Measurements from ENCODE around the gene B4GALT2.
A peak's percentile ranks its signal among the peaks of the same experiment; 100 is the strongest.

Gene B4GALT2, protein sequence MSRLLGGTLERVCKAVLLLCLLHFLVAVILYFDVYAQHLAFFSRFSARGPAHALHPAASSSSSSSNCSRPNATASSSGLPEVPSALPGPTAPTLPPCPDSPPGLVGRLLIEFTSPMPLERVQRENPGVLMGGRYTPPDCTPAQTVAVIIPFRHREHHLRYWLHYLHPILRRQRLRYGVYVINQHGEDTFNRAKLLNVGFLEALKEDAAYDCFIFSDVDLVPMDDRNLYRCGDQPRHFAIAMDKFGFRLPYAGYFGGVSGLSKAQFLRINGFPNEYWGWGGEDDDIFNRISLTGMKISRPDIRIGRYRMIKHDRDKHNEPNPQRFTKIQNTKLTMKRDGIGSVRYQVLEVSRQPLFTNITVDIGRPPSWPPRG

DNA sequence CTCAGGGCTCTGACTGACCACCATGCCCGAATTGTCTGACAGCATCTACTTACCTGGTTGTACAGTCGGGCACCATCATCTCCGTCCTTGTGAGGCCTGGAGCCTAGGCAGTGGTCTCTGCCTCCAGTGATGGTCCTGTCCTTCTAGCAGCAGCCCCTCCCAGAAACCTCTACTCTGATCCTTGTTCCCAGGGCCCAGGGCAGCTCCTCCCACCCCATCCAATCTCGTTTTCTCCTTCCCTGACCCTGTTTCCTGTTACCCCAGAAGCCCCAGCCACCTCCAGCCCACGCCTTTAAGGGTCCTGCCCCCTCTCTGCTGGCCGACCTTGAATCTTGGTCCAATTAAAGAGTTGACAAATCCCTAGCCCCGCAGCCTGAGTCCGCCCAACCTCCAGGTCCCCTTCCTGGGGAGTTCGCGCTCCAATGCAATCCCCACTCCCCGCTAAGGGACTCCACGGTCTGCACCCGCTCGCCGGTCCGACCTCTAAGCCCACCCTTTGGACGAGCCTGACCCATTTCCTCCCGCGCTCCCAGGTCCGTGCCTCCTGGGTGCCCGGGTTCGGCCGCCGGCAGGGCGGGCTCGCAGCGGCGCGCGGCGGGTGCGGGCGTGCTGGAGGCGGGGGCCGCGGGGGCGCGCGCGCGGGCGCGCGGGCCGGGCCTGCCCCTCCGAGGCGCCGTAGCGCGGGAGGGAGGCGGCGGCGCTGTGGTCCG is at the start of gene B4GALT2:
B4GALT2 (plus strand) TSS at position 660 of the 710 bp plus-strand sequence. CDS start 1,951 bp downstream, outside the sequence.
- peak; percentile 58 for DNase-seq
- H3K27ac Mint-ChIP-seq: peak within 1 kb of the TSS; percentile 42

DNA sequence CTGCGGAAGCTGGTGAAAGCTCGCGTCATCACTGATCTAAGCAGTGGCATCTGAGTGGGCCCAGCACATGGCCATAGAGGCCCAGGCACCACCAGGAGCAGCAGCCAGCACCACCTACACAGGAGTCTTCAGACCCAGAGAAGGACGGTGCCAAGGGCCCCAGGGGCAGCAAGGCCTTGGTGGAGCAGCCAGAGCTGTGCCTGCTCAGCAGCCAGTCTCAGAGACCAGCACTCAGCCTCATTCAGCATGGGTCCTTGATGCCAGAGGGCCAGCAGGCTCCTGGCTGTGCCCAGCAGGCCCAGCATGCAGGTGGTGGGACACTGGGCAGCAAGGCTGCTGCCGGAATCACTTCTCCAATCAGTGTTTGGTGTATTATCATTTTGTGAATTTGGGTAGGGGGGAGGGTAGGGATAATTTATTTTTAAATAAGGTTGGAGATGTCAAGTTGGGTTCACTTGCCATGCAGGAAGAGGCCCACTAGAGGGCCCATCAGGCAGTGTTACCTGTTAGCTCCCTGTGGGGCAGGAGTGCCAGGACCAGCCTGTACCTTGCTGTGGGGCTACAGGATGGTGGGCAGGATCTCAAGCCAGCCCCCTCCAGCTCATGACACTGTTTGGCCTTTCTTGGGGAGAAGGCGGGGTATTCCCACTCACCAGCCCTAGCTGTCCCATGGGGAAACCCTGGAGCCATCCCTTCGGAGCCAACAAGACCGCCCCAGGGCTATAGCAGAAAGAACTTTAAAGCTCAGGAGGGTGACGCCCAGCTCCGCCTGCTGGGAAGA is 48.7 kb upstream of the B4GALT2 start:
- Mint-ChIP-seq H3K4me3 (no peak overlapping the region), H3K36me3 (no peaks in the 10 kb centered on the region), H3K4me1 (peaks cover 14% of the 10 kb centered on the region), H3K9me3 (no peaks in the 10 kb centered on the region), H3K27me3 (peaks cover 34% of the 10 kb centered on the region), H3K27ac (no peak overlapping the region)
- peak; percentile 42 for DNase-seq
- CTCF ChIA-PET: interaction anchor here (0.9 to 13.7 kb wide), 6 partner anchors 15 to 406 kb away, joined by 3 to 452 read pairs (median 3); no protein-coding TSS in a partner anchor

More for the DNA sequence above, at the start of gene B4GALT2:
- peaks cover 11% of the 10 kb centered on the region for H3K27me3 Mint-ChIP-seq
- CTCF ChIA-PET: interaction anchor here (1.0 kb wide), 1 partner anchor 28 kb away, joined by 3 read pairs; no protein-coding TSS in a partner anchor
- peaks cover 27% of the 10 kb centered on the region for H3K36me3 Mint-ChIP-seq
- H3K4me1 Mint-ChIP-seq: peaks cover 49% of the 10 kb centered on the region
- H3K9me3 Mint-ChIP-seq: no peaks in the 10 kb centered on the region
- peak within 1 kb of the TSS; percentile 84 for H3K4me3 Mint-ChIP-seq

DNA sequence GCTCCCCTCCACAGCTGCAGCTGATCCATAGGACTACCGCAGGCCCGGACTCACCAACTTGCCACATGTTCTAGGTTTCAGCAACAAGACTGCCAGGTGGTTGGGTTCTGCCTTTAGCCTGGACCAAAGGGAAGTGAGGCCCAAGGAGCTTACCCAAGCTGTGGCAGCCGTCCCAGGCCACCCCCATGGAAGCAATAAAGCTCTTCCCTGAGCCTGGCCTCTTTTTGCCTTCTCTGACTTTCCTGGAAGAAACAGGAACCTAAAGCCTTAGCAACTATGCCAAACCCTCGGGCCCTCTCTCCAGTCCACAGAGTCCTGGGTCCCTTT is 48.1 kb upstream of the B4GALT2 start:
- Mint-ChIP-seq H3K4me3 (no peak overlapping the region), H3K9me3 (no peaks in the 10 kb centered on the region)
- CTCF ChIA-PET: interaction anchor here (0.9 to 13.7 kb wide), 6 partner anchors 14 to 407 kb away, joined by 3 to 452 read pairs (median 3); no protein-coding TSS in a partner anchor

GRCh38 chr1:43931711-43932660 is 47.0 kb upstream of the B4GALT2 start:
- H3K27me3 Mint-ChIP-seq: peaks cover 48% of the 10 kb centered on the region
- no peak overlapping the region for H3K27ac Mint-ChIP-seq
- H3K9me3 Mint-ChIP-seq: no peaks in the 10 kb centered on the region
- DNase-seq: no peak
- peaks cover 14% of the 10 kb centered on the region for H3K4me1 Mint-ChIP-seq
- CTCF ChIA-PET: interaction anchor here (0.9 to 13.7 kb wide), 4 partner anchors 15 to 167 kb away, joined by 3 to 452 read pairs (median 54); partner anchors contain the start of gene IPO13
- no peak overlapping the region for H3K4me3 Mint-ChIP-seq
- H3K36me3 Mint-ChIP-seq: no peaks in the 10 kb centered on the region

More for the DNA sequence above, 48.1 kb upstream of the B4GALT2 start:
- Mint-ChIP-seq H3K4me1 (peaks cover 14% of the 10 kb centered on the region), H3K27me3 (peaks cover 40% of the 10 kb centered on the region), H3K36me3 (no peaks in the 10 kb centered on the region), H3K27ac (no peak overlapping the region)
- no peak for DNase-seq

DNA sequence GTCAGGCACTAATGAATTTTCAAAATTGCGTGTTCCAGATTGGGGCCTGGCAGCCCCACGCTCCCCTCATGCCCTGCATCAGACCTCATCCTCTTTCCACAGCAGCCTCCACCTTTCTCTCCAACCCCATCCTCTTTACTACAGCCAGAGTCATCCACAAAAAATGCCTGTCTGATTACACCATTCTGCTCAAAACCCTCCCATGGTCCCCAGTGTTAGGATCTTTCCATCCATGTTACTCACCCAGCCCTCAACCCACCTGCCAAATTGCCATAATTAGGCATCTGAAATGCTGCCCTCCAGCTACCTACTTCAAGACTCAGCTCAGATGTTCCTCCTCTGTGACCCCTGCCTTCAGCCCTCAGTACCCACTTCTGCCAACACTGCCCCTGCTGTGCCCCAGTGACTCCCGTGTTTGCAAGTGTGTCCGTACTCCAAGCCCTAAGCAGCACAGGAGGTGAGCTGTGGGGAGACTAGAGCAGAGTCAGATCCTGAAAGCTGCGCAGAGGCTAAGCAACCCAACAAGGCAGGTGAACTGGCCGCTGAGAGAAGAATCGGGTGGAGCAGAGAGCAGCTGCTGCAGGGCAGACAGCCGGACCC is 46.1 kb upstream of the B4GALT2 start:
- DNase-seq: no peak
- CTCF ChIA-PET: interaction anchor here (0.8 to 13.7 kb wide), 11 partner anchors 8 to 409 kb away, joined by 3 to 452 read pairs (median 4); partner anchors contain the start of gene IPO13
- Mint-ChIP-seq H3K27me3 (peaks cover 55% of the 10 kb centered on the region), H3K9me3 (no peaks in the 10 kb centered on the region), H3K4me3 (no peak overlapping the region), H3K36me3 (no peaks in the 10 kb centered on the region), H3K4me1 (peaks cover 14% of the 10 kb centered on the region), H3K27ac (no peak overlapping the region)

DNA sequence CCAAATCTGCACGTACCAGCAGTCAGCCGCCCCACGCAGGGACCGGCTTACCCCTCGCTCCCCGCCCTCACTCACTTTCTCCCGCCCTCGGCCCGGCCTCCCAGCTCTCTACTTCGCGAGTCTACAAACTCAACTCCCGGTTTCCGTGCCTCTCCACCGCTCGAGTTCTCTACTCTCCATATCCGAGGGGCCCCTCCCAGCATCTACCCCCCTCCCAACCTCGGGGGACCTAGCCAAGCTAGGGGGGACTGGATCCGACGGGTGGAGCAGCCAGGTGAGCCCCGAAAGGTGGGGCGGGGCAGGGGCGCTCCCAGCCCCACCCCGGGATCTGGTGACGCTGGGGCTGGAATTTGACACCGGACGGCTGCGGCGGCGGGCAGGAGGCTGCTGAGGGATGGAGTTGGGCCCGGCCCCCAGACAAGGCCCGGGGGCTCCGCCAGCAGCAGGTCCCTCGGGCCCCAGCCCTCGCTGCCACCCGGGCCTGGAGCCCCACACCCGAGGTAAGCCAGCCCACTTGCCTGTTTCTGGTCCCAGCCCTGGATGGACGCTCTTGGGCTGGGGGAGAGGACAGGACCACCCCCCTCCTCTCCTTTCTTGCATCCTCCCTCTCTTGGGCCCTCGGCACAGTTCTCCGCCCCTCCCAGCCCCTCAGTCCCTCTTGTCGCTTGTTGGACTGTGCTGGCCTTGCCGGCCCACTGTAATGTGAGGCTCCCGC is 45.5 kb upstream of the B4GALT2 start, which contains the start of gene ARTN:
ARTN (plus strand) TSS at position 416 of the 715 bp plus-strand sequence. CDS start 1,856 bp downstream, outside the sequence.
- Mint-ChIP-seq H3K9me3 (no peaks in the 10 kb centered on the region), H3K4me3 (no peak within 1 kb of the TSS), H3K4me1 (peaks cover 14% of the 10 kb centered on the region), H3K27me3 (peaks cover 55% of the 10 kb centered on the region), H3K27ac (no peak within 1 kb of the TSS), H3K36me3 (no peaks in the 10 kb centered on the region)
- CTCF ChIA-PET: interaction anchor here (0.6 to 13.7 kb wide), 28 partner anchors 8 to 703 kb away, joined by 3 to 452 read pairs (median 4); partner anchors contain the start of genes ATP6V0B, IPO13 and PTPRF
- peak; percentile 25 for DNase-seq

DNA sequence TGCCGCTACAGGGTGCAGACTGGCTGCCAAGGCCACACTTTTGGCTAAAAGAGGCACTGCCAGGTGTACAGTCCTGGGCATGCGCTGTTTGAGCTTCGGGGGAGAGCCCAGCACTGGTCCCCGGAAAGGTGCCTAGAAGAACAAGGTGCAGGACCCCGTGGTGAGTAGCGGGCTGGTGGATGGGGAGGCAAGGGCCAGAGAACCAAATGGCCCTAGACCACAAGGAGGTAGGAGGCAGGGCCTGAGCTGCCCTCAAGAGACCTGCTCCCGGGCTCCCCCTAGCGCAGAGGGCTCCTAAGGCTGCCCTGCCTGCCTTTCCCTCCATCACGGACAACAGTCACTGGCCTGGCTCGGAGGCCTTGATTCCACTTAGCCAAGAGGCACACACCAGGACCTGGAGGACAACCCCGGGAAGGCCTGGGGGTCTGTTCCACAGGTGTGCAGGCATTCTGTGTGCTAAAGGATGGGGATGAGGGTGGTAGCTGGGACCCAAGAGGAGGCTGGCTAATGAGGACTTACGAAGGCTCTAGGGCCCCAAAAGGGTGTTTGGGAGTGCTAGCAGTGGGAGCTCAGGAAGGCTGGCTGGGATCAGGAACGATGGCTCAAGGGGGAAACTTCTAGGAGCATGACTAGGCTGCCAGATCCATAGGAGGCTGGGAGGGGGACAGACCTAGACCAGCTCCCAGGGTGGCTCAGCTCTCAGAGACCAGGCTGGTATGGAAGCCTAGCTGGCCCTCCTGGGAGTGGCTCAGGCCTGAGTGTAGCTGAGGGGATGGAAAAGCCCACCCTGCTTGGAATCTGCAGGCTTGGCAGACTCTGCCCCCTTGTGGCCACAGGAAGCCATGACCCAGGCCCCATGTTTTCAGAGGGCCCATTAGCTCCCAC is 44.7 kb upstream of the B4GALT2 start:
- Mint-ChIP-seq H3K27ac (no peak overlapping the region), H3K4me1 (peaks cover 14% of the 10 kb centered on the region), H3K27me3 (peaks cover 55% of the 10 kb centered on the region), H3K36me3 (no peaks in the 10 kb centered on the region), H3K4me3 (no peak overlapping the region), H3K9me3 (no peaks in the 10 kb centered on the region)
- peak; percentile 70 for DNase-seq
- CTCF ChIA-PET: interaction anchor here (0.6 to 13.7 kb wide), 78 partner anchors 9 to 707 kb away, joined by 3 to 452 read pairs (median 4); partner anchors contain the start of genes ATP6V0B, DPH2, IPO13 and PTPRF

GRCh38 chr1:43934986-43935324 is 44.1 kb upstream of the B4GALT2 start:
- Mint-ChIP-seq H3K9me3 (no peaks in the 10 kb centered on the region), H3K27ac (no peak overlapping the region), H3K27me3 (peaks cover 55% of the 10 kb centered on the region), H3K4me1 (peaks cover 16% of the 10 kb centered on the region), H3K4me3 (no peak overlapping the region), H3K36me3 (no peaks in the 10 kb centered on the region)
- CTCF ChIA-PET: interaction anchor here (0.6 to 13.7 kb wide), 69 partner anchors 10 to 708 kb away, joined by 3 to 452 read pairs (median 4); partner anchors contain the start of genes ATP6V0B, DPH2, IPO13 and PTPRF
- no peak for DNase-seq

GRCh38 chr1:43935711-43936427 is 43.1 kb upstream of the B4GALT2 start:
- CTCF ChIA-PET: interaction anchor here (0.9 to 13.7 kb wide), 33 partner anchors 11 to 709 kb away, joined by 3 to 452 read pairs (median 5); partner anchors contain the start of genes ATP6V0B, IPO13 and PTPRF
- no peaks in the 10 kb centered on the region for H3K9me3 Mint-ChIP-seq

GRCh38 chr1:43936431-43937151 is 42.4 kb upstream of the B4GALT2 start:
- Mint-ChIP-seq H3K9me3 (no peaks in the 10 kb centered on the region), H3K4me3 (peak overlapping the region; percentile 54), H3K4me1 (peaks cover 16% of the 10 kb centered on the region), H3K27me3 (peaks cover 55% of the 10 kb centered on the region), H3K36me3 (no peaks in the 10 kb centered on the region), H3K27ac (no peak overlapping the region)
- CTCF ChIA-PET: interaction anchor here (0.9 to 13.7 kb wide), 4 partner anchors 10 to 171 kb away, joined by 4 to 452 read pairs (median 62); partner anchors contain the start of gene IPO13
- peak; percentile 38 for DNase-seq

More at GRCh38 chr1:43935711-43936427, 43.1 kb upstream of the B4GALT2 start:
- DNase-seq: no peak
- H3K36me3 Mint-ChIP-seq: no peaks in the 10 kb centered on the region
- H3K27me3 Mint-ChIP-seq: peaks cover 55% of the 10 kb centered on the region
- H3K4me3 Mint-ChIP-seq: no peak overlapping the region
- peaks cover 16% of the 10 kb centered on the region for H3K4me1 Mint-ChIP-seq
- H3K27ac Mint-ChIP-seq: no peak overlapping the region

All from activated naive CD4-positive, alpha-beta T cell treated with anti-CD3 and anti-CD28 coated beads, Interleukin-2, amount 10 ng/mL, durations not matched to agents 7 days and 5 days (primary cell).